Effector memory CD4-positive, alpha-beta T cell (primary cell): ENCODE results near the gene NUBPL.

Source experiments
- DNase-seq, 3 donors: peaks; one replicate each; pipeline ENCODE4 v3.0.0-alpha.2; 2020
- H3K27ac ChIP-seq: 2 replicates; pipeline ENCODE4 v1.7.0; 2013; ENCODE audit warnings: mild to moderate bottlenecking, low read length, moderate library complexity; ENCODE audit not compliant: insufficient read depth, poor library complexity, severe bottlenecking
- H3K27me3 ChIP-seq: replicated peaks from 2 replicates; pipeline ENCODE4 v1.7.0; 2013; ENCODE audit warnings: mild to moderate bottlenecking, low read length; ENCODE audit not compliant: insufficient read depth, control insufficient read depth, poor library complexity, severe bottlenecking
- H3K36me3 ChIP-seq: 2 replicates; pipeline ENCODE4 v1.7.0; 2013; ENCODE audit warnings: mild to moderate bottlenecking, low read length, moderate library complexity; ENCODE audit not compliant: control insufficient read depth, insufficient read depth
- H3K4me1 ChIP-seq: 2 replicates; pipeline ENCODE4 v1.7.0; 2013; ENCODE audit warnings: low read length, mild to moderate bottlenecking; ENCODE audit not compliant: control insufficient read depth, insufficient read depth, poor library complexity, severe bottlenecking
- H3K4me3 ChIP-seq: 2 replicates; pipeline ENCODE4 v1.7.0; 2013; ENCODE audit warnings: low read length, low read depth, mild to moderate bottlenecking; ENCODE audit not compliant: insufficient read depth, poor library complexity, severe bottlenecking
- H3K9me3 ChIP-seq: 2 replicates; pipeline ENCODE4 v1.7.0; 2013; ENCODE audit warnings: mild to moderate bottlenecking, low read length, moderate library complexity; ENCODE audit not compliant: control insufficient read depth

NUBPL gene

DNA sequence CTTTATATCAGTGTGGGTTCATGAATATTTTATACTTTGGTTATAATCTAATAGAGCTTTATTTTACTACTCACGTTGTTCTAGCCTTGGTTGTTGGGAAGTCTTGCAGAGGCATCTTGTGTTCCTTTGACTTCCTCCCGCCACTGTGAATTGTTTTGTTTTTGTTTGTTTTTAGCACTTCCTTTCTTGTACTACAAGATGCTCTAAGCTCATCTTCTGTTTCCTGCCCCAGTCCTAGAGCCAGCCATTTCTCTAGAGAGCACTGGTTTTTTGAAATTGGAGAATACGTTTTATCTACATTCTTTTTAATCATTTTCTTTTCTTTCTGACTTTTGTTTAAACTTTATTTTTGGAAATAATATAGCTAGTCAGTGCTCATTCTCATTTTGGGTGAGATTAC, 15.9 kb upstream of the NUBPL start:
- no peaks in the 10 kb centered on the region for H3K36me3 ChIP-seq

DNA sequence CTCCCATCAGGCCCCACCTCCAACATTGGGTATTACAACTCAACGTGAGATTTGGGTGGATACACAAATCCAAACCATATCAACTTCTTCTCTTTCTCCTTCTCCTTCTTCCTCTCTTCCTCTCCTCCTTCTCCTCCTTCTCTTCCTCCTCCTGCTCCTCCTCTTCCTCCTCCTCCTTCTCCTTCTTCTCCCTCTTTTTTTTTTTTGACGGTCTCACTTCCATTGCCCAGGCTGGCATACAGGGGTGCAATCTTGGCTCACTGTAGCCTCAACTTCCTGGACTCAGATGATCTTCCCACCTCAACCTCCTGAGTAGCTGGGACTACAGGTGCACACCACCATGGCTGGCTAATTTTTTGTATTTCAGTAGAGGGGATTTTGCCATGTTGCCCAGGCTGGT, 11.4 kb upstream of the NUBPL start:
- Histone ChIP-seq H3K4me3 (no peak overlapping the region), H3K27me3 (peaks cover 6% of the 10 kb centered on the region), H3K9me3 (no peaks in the 10 kb centered on the region), H3K4me1 (no peaks in the 10 kb centered on the region), H3K27ac (no peak overlapping the region), H3K36me3 (no peaks in the 10 kb centered on the region)
- DNase-seq = no peak

More for the DNA sequence above, 15.9 kb upstream of the NUBPL start:
- Histone ChIP-seq H3K4me3 (no peak overlapping the region), H3K27ac (no peak overlapping the region), H3K27me3 (peaks cover 7% of the 10 kb centered on the region), H3K9me3 (no peaks in the 10 kb centered on the region), H3K4me1 (no peaks in the 10 kb centered on the region)
- no peak for DNase-seq

DNA sequence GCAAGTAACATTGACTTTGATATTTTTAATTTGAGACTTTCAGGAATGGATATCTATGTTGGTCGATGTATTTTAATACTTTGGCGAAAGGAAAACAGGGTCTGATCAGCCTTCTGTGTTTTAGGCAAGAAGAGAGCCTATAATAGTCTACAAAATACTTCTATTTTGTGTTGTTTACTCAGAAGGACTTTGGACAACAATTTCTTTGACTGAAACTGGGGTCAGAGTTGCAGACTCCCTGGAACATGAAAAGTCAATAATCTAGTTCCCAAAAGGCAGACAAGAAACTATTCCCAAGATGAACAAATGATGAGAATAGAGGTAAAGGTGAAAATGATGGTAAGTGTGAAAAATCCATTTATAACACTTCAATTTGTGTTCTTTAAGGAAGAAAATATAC, 10.6 kb upstream of the NUBPL start:
- Histone ChIP-seq H3K27me3 (peaks cover 6% of the 10 kb centered on the region), H3K9me3 (no peaks in the 10 kb centered on the region), H3K4me3 (no peak overlapping the region), H3K27ac (no peak overlapping the region), H3K36me3 (no peaks in the 10 kb centered on the region), H3K4me1 (no peaks in the 10 kb centered on the region)
- no peak for DNase-seq

DNA sequence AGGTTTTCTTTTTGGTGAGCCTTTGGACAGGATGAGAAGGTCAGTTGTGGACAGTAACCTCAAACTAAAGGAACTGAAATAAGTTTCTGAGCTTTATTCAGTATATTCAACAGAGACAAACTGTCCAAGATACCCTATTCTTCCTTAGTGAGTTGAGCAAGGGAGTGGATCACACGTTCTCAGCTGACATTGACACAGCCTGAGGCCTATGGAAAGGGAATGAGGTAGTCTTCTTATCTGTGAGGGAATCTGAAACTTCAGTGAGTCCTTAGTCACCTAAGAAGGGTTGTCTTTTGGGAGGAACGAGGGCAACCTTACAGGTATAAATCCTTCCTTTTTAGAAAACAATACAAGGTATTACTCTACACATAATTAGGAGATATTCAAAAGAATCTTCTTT, 5.0 kb upstream of the NUBPL start:
- Histone ChIP-seq H3K9me3 (no peaks in the 10 kb centered on the region), H3K4me3 (no peak overlapping the region), H3K36me3 (no peaks in the 10 kb centered on the region), H3K27ac (no peak overlapping the region), H3K4me1 (no peaks in the 10 kb centered on the region), H3K27me3 (no peaks in the 10 kb centered on the region)
- DNase-seq = no peak

DNA sequence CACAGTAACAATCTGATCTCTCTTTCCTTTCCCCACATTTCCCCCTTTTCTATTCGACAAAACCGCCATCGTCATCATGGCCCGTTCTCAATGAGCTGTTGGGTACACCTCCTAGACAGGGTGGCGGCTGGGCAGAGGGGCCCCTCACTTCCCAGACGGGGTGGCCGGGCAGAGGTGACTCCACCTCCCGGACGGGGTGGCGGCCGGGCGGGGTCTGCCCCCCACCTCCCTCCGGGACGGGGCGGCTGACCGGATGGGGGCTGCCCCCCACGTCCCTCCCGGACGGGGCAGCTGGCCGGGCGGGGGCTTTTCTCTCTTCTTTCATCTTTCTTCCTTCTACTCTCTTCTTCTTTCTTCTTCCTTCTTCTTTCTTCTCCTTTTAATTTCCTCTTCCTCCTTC, 1.3 kb upstream of the NUBPL start:
- no peaks in the 10 kb centered on the region for H3K4me1 ChIP-seq
- DNase-seq = no peak
- H3K4me3 ChIP-seq = no peak overlapping the region
- no peaks in the 10 kb centered on the region for H3K27me3 ChIP-seq
- H3K27ac ChIP-seq = no peak overlapping the region
- H3K9me3 ChIP-seq = no peaks in the 10 kb centered on the region
- no peaks in the 10 kb centered on the region for H3K36me3 ChIP-seq

DNA sequence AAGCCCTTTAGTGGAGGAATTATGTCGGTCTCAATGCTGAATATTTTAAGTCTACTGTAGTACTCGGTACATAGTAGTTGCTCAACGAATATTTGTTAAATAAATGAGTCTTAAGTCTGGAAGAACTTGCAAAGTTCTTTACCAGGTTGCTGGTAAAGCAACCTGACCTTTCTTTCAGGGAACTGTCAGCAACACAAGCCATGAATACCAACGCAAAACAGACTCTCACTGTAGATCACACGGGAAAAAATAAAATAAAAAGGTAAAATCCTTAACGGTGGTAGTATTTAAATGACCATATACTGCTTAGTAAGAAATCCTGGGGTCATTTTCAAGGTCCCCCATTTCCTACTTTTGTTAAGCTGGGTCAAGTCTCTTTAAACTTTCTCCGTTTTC, 447 bp upstream of the NUBPL start:
- no peaks in the 10 kb centered on the region for H3K4me1 ChIP-seq
- DNase-seq = no peak
- H3K36me3 ChIP-seq = peaks cover 4% of the 10 kb centered on the region
- H3K27ac ChIP-seq = peak overlapping the region; percentile 83
- no peaks in the 10 kb centered on the region for H3K27me3 ChIP-seq
- H3K9me3 ChIP-seq = no peaks in the 10 kb centered on the region
- H3K4me3 ChIP-seq = peak overlapping the region; percentile 91

GRCh38 chr14:31564194-31564593, 3.0 kb downstream of the NUBPL start:
- DNase-seq = no peak
- no peak overlapping the region for H3K27ac ChIP-seq
- no peaks in the 10 kb centered on the region for H3K27me3 ChIP-seq
- H3K36me3 ChIP-seq = peaks cover 4% of the 10 kb centered on the region
- H3K4me3 ChIP-seq = no peak overlapping the region
- no peaks in the 10 kb centered on the region for H3K9me3 ChIP-seq
- H3K4me1 ChIP-seq = no peaks in the 10 kb centered on the region

DNA sequence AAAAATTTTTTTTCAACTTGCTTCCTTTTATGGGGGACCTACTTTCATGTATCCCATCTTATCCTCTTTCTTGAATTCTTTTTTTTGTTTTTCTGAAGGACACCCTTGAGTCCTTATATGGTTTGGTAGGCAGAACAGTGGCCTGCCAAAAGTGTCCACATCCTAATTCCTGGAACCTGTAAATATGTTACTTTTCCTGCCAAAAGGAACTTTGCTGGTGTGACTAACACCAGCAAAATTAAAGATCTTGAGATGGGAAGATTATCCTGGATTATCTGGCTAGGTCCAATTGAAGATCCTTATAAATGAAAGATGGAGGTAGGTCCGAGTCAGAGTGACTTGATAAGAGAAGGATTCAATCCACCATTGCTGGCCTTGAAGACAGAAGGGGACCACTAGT, 5.3 kb downstream of the NUBPL start:
- H3K27me3 ChIP-seq = no peaks in the 10 kb centered on the region
- H3K9me3 ChIP-seq = no peaks in the 10 kb centered on the region
- H3K4me1 ChIP-seq = no peaks in the 10 kb centered on the region
- peaks cover 4% of the 10 kb centered on the region for H3K36me3 ChIP-seq
- H3K27ac ChIP-seq = no peak overlapping the region
- no peak for DNase-seq
- no peak overlapping the region for H3K4me3 ChIP-seq

- Histone ChIP-seq H3K27ac (no peak overlapping the region), H3K4me1 (no peaks in the 10 kb centered on the region), H3K4me3 (no peak overlapping the region), H3K9me3 (no peaks in the 10 kb centered on the region), H3K36me3 (peaks cover 4% of the 10 kb centered on the region), H3K27me3 (no peaks in the 10 kb centered on the region)
- no peak for DNase-seq
Measured at GRCh38 chr14:31567655-31568054, 6.5 kb downstream of the NUBPL start.

DNA sequence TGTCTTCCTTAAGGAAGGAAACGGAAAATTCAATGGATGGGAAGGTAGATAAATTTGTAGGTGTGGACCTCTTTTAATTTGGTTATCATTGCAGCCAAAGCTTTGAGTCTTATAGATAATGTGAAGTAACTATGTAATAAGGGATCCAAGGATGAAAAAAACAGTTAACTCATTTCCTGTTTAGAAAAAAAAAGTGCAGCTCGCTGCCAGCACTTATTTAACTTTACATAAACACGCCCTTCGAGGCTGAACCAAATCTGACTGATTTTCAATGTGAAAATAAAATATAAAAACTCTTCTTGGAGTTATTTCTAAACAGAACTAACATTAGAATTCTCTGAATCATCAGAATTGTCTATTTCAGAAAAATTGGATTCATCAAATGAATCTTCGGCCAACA, 7.0 kb downstream of the NUBPL start:
- Histone ChIP-seq H3K4me3 (no peak overlapping the region), H3K27ac (no peak overlapping the region)

GRCh38 chr14:31568671-31569070, 7.5 kb downstream of the NUBPL start:
- H3K27ac ChIP-seq = no peak overlapping the region
- no peaks in the 10 kb centered on the region for H3K4me1 ChIP-seq
- no peak for DNase-seq
- no peak overlapping the region for H3K4me3 ChIP-seq
- no peaks in the 10 kb centered on the region for H3K9me3 ChIP-seq
- H3K27me3 ChIP-seq = no peaks in the 10 kb centered on the region
- peaks cover 4% of the 10 kb centered on the region for H3K36me3 ChIP-seq

More for the DNA sequence above, 7.0 kb downstream of the NUBPL start:
- H3K4me1 ChIP-seq = no peaks in the 10 kb centered on the region
- no peaks in the 10 kb centered on the region for H3K27me3 ChIP-seq
- peaks cover 4% of the 10 kb centered on the region for H3K36me3 ChIP-seq
- H3K9me3 ChIP-seq = no peaks in the 10 kb centered on the region
- no peak for DNase-seq
